Esophagus muscularis mucosa (tissue), 4 donors: Measurements from ENCODE around the gene DGLUCY. TPM values are rescaled to one million over a fixed set of nuclear protein-coding genes. Genes with fewer than 3 reads are reported as not detected.
A peak's percentile ranks its signal among the peaks of the same experiment; 100 is the strongest.
"Not testable (repeated sequence)": the region's sequence is repeated elsewhere in the genome, so short reads cannot be mapped to it uniquely, and the experiment has no call there.

ENCODE experiments used
- DNase-seq: peaks from one replicate; pipeline ENCODE4 v3.0.0-alpha.2; 2017; ENCODE audit errors: extremely low spot score
- H3K27ac ChIP-seq, 4 donors: fragments of 200-600 bp; sonication (generic); replicated peaks in 1 of 4; 1 replicate in 3 of 4; 2 replicates in 1 of 4; pipeline ENCODE4 v1.5.1; 2016 to 2019; ENCODE audit warnings: mild to moderate bottlenecking in 1 of 4
- H3K27me3 ChIP-seq, 4 donors: fragments of 200-600 bp; sonication (generic); one replicate each; pipeline versions ENCODE4 v1.5.1 to v1.6.0; 2016 to 2019
- H3K36me3 ChIP-seq, 4 donors: fragments of 200-600 bp; sonication (generic); one replicate each; pipeline ENCODE4 v1.5.1; 2016 to 2019
- H3K4me1 ChIP-seq, 4 donors: fragments of 200-600 bp; sonication (generic); one replicate each; pipeline ENCODE4 v1.5.1; 2016 to 2019
- H3K4me3 ChIP-seq, 4 donors: fragments of 200-600 bp; sonication (generic); 1 replicate in 2 of 4; 2 replicates in 2 of 4; pipeline ENCODE4 v1.5.1; 2016 to 2019; ENCODE audit warnings: mild to moderate bottlenecking in 4 of 4, moderate library complexity in 1 of 4
- H3K9me3 ChIP-seq, 4 donors: fragments of 200-600 bp; sonication (generic); 1 replicate in 3 of 4; 2 replicates in 1 of 4; pipeline ENCODE4 v1.5.1; 2016 to 2019
- CTCF ChIP-seq, 3 experiments: fragments of 200-600 bp in 2 of 3; fragments of 450-650 bp in 1 of 3; sonication (generic) in 2 of 3; IDR thresholded peaks; one replicate each; pipeline ENCODE4 v1.5.1; 2017 to 2019; ENCODE audit warnings: antibody characterized with exemption in 3 of 3, mild to moderate bottlenecking in 2 of 3, moderate library complexity in 1 of 3
- EP300 ChIP-seq: sonication (generic); formaldehyde crosslinking; IDR thresholded peaks from one replicate; pipeline ENCODE4 v1.6.1; 2017; ENCODE audit warnings: antibody characterized with exemption
- POLR2A ChIP-seq: fragments of 450-650 bp; IDR thresholded peaks from one replicate; pipeline ENCODE4 v1.6.1; 2017; ENCODE audit warnings: antibody characterized with exemption, moderate library complexity, mild to moderate bottlenecking, low read depth
- POLR2AphosphoS5 ChIP-seq, 2 donors: sonication (generic); formaldehyde crosslinking; IDR thresholded peaks; one replicate each; pipeline ENCODE4 v1.6.1; 2017; ENCODE audit warnings: antibody characterized with exemption in 2 of 2
- WGBS: methylation state at CpG from one replicate; pipeline ENCODE4 v1.1.5; 2018; 5-methylcytosine and 5-hydroxymethylcytosine counted together
- intact Hi-C: fragments of 100-400 bp; cut with DNase I; formaldehyde crosslinking; loops from one replicate; pipeline ENCODE4 v1.15.1; 2023
- total RNA-seq, 4 donors: library from RNA; depleted of rRNA; stranded (reverse); fragments of >200 nt; gene quantifications; one replicate each; pipeline versions ENCODE4 v1.1.0 to v1.2.1, GENCODE V29; 2016

Gene DGLUCY
- total RNA-seq, 4 donors from 2014 or later = 47.2 to 88.2 (median 66.5) TPM

DNA sequence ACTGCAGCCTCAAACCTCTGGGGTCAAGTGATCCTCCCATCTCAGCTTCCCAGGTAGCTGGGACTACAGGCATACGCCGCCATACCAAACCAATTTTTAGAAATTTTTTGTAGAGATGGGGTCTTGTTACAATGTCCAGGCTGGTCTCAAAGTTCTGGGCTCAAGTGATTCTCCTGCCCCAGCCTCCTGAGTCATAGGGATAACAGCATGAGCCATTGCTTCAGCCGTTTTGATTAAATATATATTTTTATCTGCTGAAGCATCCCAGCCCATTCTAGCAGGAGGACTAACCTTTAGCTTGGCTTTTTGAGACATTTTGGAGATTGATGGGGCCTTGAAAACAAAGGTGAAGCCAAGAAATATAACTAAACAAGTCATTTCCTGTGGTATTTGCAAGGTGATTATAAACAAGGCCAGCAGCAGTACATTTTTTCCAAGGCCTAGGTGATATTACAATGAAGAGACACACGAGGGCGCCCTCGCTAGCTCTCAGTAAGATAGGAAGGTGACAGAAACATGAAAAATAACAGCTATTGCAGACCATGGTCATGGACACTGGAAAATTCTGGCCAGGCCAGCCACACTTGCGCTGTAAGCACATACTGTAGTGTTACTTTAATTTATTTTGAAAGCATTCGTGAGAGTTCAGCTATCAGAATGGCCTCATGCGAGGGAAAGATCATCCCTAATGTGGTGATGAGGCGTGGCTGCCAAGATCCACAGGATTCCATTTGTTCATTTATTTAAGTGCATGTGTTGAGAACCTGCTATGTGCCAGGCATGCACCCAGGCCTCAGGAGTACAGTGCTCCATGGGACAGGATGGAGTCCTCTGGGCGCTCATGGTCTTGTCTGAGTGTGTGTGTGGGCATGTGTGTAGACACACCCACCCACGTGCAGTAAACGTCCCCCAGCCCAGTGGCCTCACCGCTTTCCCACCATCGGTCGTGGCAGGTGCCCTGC is 63.5 kb downstream of the DGLUCY start:
- peaks cover 20 to 84% (median 72%) of the 10 kb centered on the region in 4 donors for H3K36me3 ChIP-seq
- peaks cover 10 to 22% (median 18%) of the 10 kb centered on the region in 4 donors for H3K4me1 ChIP-seq
- WGBS = 74% methylated on average over 16 of the region's 16 CpGs
- intact Hi-C loops = loop anchor here (2.0 kb wide), 1 partner anchor 109 kb away; no protein-coding TSS in a partner anchor
- TF ChIP-seq POLR2AphosphoS5 (IDR thresholded peaks at IDR 0.05) (no peak), POLR2A (no peak), CTCF (IDR thresholded peaks at IDR 0.05) (peak; percentile 57 to 82 (median 76)), EP300 (no peak)
- no peaks in the 10 kb centered on the region for H3K27me3 ChIP-seq
- no peaks in the 10 kb centered on the region for H3K9me3 ChIP-seq
- H3K4me3 ChIP-seq = no peak overlapping the region
- no peak for DNase-seq
- H3K27ac ChIP-seq = peak overlapping the region; percentile 1 to 56 (median 28)

- no peak overlapping the region for H3K27ac ChIP-seq
- intact Hi-C loops = no loop called here
- no peaks in the 10 kb centered on the region for H3K9me3 ChIP-seq
- TF ChIP-seq CTCF (IDR thresholded peaks at IDR 0.05) = no peak
- no peak for TF ChIP-seq EP300
- no peaks in the 10 kb centered on the region for H3K27me3 ChIP-seq
- H3K4me1 ChIP-seq = peaks cover 6 to 9% (median 7%) of the 10 kb centered on the region in 4 donors
- H3K4me3 ChIP-seq = no peak overlapping the region
- WGBS = 95% methylated on average over 2 of the region's 2 CpGs
- peaks cover 37 to 93% (median 76%) of the 10 kb centered on the region in 4 donors for H3K36me3 ChIP-seq
- DNase-seq = no peak
These were observed 66.7 kb downstream of the DGLUCY start for GRCh38 chr14:91180611-91181010.

- WGBS = 98% methylated on average over 3 of the region's 3 CpGs
- H3K9me3 ChIP-seq, H3K27ac ChIP-seq, H3K4me3 ChIP-seq, DNase-seq, H3K27me3 ChIP-seq, H3K4me1 ChIP-seq, intact Hi-C loops: not testable (repeated sequence)
- H3K36me3 ChIP-seq = peaks cover 45 to 95% (median 81%) of the 10 kb centered on the region in 4 donors
These were observed 68.9 kb downstream of the DGLUCY start for GRCh38 chr14:91182753-91183152.

- Histone ChIP-seq H3K9me3 (no peaks in the 10 kb centered on the region), H3K27me3 (no peaks in the 10 kb centered on the region), H3K4me3 (no peak overlapping the region), H3K4me1 (no peaks in the 10 kb centered on the region), H3K36me3 (peaks cover 53 to 96% (median 85%) of the 10 kb centered on the region in 4 donors), H3K27ac (no peak overlapping the region)
- TF ChIP-seq POLR2A (no peak), CTCF (IDR thresholded peaks at IDR 0.05) (no peak), POLR2AphosphoS5 (IDR thresholded peaks at IDR 0.05) (no peak), EP300 (no peak)
- no peak for DNase-seq
- intact Hi-C loops = no loop called here
These were observed 70.7 kb downstream of the DGLUCY start for GRCh38 chr14:91184559-91184958.

DNA sequence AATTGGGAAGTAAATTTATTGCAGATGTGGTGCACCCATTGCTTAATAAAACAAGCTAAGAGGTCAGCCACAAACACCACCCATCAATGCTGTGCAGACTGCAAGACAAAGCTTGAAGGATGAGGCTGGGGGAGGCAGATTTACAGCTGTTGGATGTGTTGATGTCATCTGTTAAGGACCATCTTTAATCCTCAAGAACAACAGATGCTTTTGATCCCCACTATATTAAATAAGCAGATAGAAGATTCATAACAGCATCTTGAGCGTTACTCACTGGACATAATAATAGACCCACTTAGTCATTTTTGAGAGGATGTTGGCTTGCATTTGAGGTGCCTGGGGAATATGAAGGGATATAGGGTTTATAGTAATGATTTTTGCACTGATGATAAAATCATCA is 71.8 kb downstream of the DGLUCY start:
- TF ChIP-seq POLR2AphosphoS5 (IDR thresholded peaks at IDR 0.05) (no peak), CTCF (IDR thresholded peaks at IDR 0.05) (no peak), POLR2A (no peak), EP300 (no peak)
- peaks cover 49 to 97% (median 89%) of the 10 kb centered on the region in 4 donors for H3K36me3 ChIP-seq
- no peak for DNase-seq
- H3K4me1 ChIP-seq = no peaks in the 10 kb centered on the region
- H3K9me3 ChIP-seq = no peaks in the 10 kb centered on the region
- 50% methylated on average over 1 of the region's 1 CpG for WGBS
- H3K27ac ChIP-seq = no peak overlapping the region
- intact Hi-C loops = no loop called here
- no peak overlapping the region for H3K4me3 ChIP-seq
- H3K27me3 ChIP-seq = no peaks in the 10 kb centered on the region
